HuH-7 (cell line): Measurements from ENCODE around the gene ATP7A.

Source experiments
- DNase-seq: peaks from one replicate; pipeline ENCODE4 v3.0.0; 2011; ENCODE audit warnings: low spot score

Gene ATP7A

DNA sequence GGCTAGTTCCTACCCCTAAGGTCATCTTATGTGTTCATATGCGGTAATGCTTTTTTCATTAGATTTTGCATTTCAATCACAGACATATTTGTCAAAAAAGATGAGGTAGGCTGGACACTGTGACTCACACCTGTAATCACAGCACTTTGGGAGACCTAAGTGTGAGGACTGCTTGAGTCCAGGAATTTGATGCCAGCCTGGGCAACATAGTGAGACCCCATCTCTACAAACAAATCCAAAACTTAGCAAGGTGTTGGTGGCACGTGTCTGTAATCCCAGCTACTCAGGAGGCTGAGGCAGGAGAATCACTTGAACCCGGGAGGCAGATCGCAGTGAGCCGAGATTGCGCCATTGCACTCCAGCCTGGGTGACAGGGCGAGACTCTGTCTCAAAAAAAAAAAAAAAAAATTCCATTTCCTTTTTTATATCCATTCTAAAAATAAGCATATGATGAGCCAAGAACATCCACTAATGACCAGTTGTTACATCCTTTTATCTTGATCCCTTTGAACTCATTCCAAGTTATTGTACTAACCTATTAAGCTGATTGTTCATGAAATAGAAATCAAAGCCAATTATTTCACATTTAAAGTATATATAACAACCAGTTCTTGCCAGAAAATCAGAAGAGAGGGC lies 35.5 kb downstream of the ATP7A start:
- DNase-seq = no peak

GRCh38 chrX:77946571-77946970 lies 36.1 kb downstream of the ATP7A start:
- DNase-seq = no peak

DNA sequence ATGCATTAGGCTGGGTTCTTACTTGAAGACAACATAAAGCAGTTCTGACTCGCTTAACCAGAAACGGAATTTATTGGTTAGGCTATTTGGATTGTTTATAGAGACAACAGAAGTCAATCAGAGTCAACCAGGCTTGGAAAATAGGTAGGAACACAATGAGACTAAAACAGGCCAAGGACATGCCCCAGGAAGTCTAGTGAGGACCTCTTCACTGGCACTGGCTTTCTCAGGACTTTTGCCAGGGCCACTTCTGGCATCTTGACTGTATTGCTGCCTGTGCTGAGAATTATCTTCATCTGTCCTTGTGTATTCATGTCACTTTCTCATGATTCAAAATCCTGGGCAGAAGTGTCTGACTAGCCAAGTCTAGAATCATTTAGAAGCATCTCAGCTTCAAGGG lies 39.3 kb downstream of the ATP7A start:
- no peak for DNase-seq

GRCh38 chrX:77952173-77952572 lies 41.7 kb downstream of the ATP7A start:
- DNase-seq = no peak

DNA sequence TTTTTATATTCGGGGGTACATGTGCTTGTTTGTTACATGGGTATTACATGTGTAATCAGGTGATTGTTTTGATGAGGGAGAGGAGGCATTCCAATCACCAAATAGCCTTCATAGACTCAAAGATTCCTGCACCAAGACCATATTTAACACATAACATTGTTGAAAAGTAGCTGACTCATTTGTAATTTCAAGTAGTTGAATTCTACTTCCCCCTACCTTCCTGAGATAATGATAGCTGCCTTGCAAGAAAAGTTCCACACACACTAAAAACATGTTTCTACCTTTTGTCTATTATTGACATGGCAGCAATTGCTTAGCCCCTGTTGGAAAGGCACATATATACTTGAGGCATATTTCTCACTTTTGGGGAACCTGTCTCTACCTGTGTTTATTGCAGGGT lies 42.8 kb downstream of the ATP7A start:
- DNase-seq = no peak

GRCh38 chrX:77953708-77954107 lies 43.2 kb downstream of the ATP7A start:
- DNase-seq = no peak

DNA sequence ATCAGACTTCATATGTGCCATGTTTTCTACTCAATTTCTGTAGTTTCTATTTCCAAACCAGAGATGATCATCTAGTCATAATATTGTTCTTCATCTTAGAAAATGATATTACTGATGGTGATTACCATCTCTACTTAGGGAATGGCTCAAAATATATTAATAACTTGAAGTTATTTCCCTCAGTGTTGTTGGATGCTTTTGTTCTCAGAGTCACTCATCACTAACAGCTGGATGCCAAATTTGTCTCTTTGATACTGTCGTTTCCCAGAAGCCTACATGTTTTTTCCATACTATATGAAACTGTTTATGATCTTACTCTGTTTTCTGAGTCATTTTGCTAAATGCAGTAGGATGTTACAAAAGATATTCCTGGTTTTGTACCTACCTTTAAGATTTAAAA lies 50.1 kb downstream of the ATP7A start:
- DNase-seq = no peak

DNA sequence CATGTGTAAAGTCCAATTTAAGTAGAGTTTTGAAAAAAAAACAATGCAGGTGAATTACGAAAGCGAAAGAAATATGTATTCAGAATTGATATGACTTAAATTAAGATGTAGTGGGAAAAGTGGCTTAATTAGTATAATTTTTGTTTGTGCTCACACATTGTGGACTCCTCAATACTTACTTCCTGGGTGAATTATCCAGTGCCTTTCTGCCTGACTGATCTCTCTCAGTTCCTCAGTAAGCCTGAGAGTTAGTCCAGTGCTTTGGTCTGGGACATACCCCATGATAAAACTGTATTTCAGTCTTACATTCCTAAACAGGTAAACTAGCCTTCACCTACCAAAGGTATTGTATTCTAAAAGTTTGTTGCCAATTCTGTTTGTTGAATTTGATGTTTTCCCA lies 50.6 kb downstream of the ATP7A start:
- no peak for DNase-seq

GRCh38 chrX:77962068-77962902 lies 51.8 kb downstream of the ATP7A start:
- no peak for DNase-seq

DNA sequence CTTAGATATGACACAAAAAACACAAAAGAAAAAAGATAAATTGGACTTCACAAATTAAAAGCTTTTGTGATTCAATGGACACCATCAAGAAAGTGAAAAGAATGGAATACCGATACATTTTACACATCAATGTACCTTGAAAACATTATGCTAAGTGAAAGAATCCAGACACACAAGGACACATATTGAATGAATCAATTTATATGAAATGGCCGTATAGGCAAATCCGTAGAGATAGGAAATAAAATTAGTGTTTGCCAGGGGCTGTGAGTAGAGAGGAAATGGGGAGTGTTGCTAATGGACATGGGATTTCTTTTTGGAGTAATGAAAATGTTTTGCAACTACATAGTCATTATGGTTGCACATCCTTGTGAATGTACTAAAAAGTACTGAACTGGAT lies 55.9 kb downstream of the ATP7A start:
- no peak for DNase-seq

DNA sequence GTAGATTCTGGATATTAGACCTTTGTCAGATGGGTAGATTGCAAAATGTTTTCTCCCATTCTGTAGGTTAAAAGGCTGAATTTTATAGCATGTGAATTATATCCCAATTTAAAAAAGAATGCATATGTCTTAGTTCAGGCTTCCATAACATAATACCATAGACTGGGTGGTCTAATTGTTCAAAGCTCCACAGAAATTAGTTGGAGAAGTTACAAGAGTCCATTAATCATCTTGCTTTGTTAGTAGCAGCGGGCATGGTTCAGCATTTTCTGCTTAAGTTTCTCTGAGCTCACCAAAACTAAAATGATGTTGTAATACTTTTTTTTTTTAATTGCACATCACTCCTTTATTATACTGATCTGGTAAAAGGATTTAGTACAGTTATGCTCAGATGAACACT lies 57.1 kb downstream of the ATP7A start:
- DNase-seq = no peak

DNA sequence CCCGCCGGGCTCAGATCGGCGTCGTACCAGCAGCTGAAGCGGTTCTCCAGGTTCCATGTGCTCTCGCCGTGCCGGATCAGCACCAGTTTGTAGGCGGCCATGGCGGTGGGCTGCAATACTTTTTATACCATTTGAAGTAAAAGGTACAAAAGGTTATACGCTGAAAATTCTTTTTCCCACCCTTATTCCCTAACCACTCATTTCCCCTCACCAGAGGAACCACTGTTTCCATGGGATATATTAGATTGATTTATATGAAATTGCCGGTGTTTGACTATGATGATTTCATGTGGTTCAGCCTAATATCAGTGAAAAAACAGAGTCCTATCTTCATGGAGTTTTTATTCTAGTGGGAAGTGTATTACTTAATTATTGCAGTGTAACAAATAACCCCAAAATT lies 59.0 kb downstream of the ATP7A start, which contains the start of gene PGAM4:
Gene PGAM4, minus strand, starts transcription at position 101 of the 400 bp plus-strand sequence. Its CDS starts 0 bp downstream, at position 101.
- DNase-seq = no peak

GRCh38 chrX:77975755-77976154 lies 65.3 kb downstream of the ATP7A start:
- DNase-seq = no peak

- DNase-seq = no peak
These were observed 66.6 kb downstream of the ATP7A start for GRCh38 chrX:77977095-77977494.

- DNase-seq = no peak
These were observed 67.0 kb downstream of the ATP7A start for GRCh38 chrX:77977518-77977917.

DNA sequence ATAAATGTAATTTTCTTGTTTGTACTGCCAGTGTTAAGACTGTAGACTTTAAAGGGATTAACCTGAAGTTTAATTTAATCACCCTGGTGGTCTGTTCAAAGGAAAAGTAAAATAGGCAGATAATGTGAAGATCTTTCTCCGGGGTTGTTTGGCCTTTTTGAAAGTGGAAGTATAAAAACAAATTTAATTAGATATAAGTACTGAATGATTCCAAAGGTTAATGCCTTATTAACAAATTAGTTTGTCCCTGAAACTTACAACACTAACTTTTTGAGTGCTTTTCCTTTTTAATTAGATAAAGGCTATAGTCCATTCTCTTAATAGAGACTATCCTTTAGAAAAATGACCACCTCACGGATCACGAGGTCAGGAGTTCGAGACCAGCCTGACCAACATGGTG lies 69.4 kb downstream of the ATP7A start:
- no peak for DNase-seq

GRCh38 chrX:78011846-78012245 lies 101.4 kb downstream of the ATP7A start:
- no peak for DNase-seq

GRCh38 chrX:78019586-78020483 lies 109.3 kb downstream of the ATP7A start:
- no peak for DNase-seq

GRCh38 chrX:78024349-78025059 lies 114.0 kb downstream of the ATP7A start:
- DNase-seq = peak; percentile 48

DNA sequence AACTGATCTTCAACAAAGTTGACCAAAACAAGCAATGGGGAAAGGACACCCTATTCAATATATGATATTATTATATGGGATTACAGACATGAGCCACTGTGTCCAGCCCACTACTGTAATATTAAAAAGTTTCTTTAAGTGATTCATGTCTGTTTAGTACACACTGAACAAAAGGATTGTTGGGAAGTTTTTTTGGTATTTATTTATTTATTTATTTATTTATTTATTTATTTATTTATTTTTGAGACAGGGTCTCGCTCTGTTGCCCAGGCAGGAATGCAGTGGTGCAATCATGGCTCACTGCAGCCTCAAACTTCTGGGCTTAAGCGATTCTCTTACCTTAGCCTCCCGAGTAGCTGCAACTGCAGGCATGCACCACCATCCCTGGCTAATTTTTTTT lies 117.3 kb downstream of the ATP7A start:
- no peak for DNase-seq

DNA sequence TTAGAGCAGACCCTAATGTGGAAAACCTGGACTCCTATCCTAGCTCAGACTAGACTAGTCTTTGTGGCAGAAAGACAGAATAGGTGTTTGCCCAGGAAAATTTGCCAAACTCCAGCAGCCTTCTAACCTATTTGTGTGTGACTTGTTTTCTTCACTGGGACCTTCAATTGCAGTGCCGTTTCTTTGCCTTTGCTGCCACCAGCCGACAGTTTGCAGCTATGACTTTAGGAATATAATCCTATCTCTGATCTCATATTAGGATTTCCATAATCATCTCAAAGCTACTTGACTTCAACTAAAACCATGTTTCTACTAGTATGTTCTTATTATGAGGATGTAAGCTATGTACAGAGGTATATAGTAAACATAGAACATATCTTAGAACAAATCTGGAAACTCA lies 119.2 kb downstream of the ATP7A start:
- peak; percentile 20 for DNase-seq

- no peak for DNase-seq
These were observed 124.6 kb downstream of the ATP7A start for GRCh38 chrX:78035061-78035460.
